Mucosa of rectum (tissue), 2 donors: Measurements from ENCODE around the gene STAG2.

Experiments
- H3K27ac ChIP-seq, 2 donors: one replicate each; pipeline ENCODE4 v1.7.0; 2013; ENCODE audit warnings: inconsistent platforms in 2 of 2, low read depth in 2 of 2, low read length in 2 of 2
- H3K27me3 ChIP-seq, 2 donors: one replicate each; pipeline ENCODE4 v1.7.0; 2013; ENCODE audit warnings: low read length in 2 of 2; ENCODE audit not compliant: control insufficient read depth in 2 of 2, insufficient read depth in 2 of 2
- H3K36me3 ChIP-seq, 2 donors: one replicate each; pipeline ENCODE4 v1.7.0; 2013; ENCODE audit warnings: low read length in 2 of 2; ENCODE audit not compliant: control insufficient read depth in 2 of 2, insufficient read depth in 2 of 2
- H3K4me1 ChIP-seq, 2 donors: one replicate each; pipeline ENCODE4 v1.7.0; 2013; ENCODE audit warnings: low read length in 2 of 2, mild to moderate bottlenecking in 1 of 2; ENCODE audit not compliant: control insufficient read depth in 2 of 2, insufficient read depth in 2 of 2
- H3K4me3 ChIP-seq, 2 donors: one replicate each; pipeline ENCODE4 v1.7.0; 2013; ENCODE audit warnings: low read length in 2 of 2
- H3K9ac ChIP-seq, 2 donors: one replicate each; pipeline ENCODE4 v1.7.0; 2013; ENCODE audit warnings: low read length in 2 of 2, low read depth in 1 of 2, mild to moderate bottlenecking in 1 of 2
- H3K9me3 ChIP-seq, 2 donors: one replicate each; pipeline ENCODE4 v1.7.0; 2013; ENCODE audit warnings: low read length in 2 of 2; ENCODE audit not compliant: control insufficient read depth in 2 of 2
- donor health status: healthy.
- donor health status: Normal muscosa, but diverticular disease.

STAG2 gene

GRCh38 chrX:124145749-124146148, 184.2 kb downstream of the STAG2 start:
- Histone ChIP-seq H3K27me3 (no peaks in the 10 kb centered on the region), H3K36me3 (no peaks in the 10 kb centered on the region), H3K4me3 (no peak overlapping the region), H3K27ac (no peak overlapping the region), H3K9ac (no peak overlapping the region), H3K9me3 (peaks cover 3% of the 10 kb centered on the region in 2 donors), H3K4me1 (no peaks in the 10 kb centered on the region)

- Histone ChIP-seq H3K27me3 (no peaks in the 10 kb centered on the region), H3K4me3 (no peak overlapping the region), H3K36me3 (no peaks in the 10 kb centered on the region), H3K4me1 (no peaks in the 10 kb centered on the region), H3K9me3 (peaks cover 3% of the 10 kb centered on the region in 2 donors), H3K27ac (no peak overlapping the region), H3K9ac (no peak overlapping the region)
Measured at GRCh38 chrX:124151195-124151594, 189.7 kb downstream of the STAG2 start.
